ENCODE measurements around the gene ZNF668. TPM values are rescaled to one million over a fixed set of nuclear protein-coding genes. Genes with fewer than 3 reads are reported as not detected.

Gene ZNF668
- total and polyA plus RNA-seq, 2 experiments from 2014 or later: 6.2 to 13.1 TPM

GRCh38 chr16:31085873-31086628 is 12.0 kb upstream of the ZNF668 start (continued):
- TF ChIP-seq, protein P1, sequence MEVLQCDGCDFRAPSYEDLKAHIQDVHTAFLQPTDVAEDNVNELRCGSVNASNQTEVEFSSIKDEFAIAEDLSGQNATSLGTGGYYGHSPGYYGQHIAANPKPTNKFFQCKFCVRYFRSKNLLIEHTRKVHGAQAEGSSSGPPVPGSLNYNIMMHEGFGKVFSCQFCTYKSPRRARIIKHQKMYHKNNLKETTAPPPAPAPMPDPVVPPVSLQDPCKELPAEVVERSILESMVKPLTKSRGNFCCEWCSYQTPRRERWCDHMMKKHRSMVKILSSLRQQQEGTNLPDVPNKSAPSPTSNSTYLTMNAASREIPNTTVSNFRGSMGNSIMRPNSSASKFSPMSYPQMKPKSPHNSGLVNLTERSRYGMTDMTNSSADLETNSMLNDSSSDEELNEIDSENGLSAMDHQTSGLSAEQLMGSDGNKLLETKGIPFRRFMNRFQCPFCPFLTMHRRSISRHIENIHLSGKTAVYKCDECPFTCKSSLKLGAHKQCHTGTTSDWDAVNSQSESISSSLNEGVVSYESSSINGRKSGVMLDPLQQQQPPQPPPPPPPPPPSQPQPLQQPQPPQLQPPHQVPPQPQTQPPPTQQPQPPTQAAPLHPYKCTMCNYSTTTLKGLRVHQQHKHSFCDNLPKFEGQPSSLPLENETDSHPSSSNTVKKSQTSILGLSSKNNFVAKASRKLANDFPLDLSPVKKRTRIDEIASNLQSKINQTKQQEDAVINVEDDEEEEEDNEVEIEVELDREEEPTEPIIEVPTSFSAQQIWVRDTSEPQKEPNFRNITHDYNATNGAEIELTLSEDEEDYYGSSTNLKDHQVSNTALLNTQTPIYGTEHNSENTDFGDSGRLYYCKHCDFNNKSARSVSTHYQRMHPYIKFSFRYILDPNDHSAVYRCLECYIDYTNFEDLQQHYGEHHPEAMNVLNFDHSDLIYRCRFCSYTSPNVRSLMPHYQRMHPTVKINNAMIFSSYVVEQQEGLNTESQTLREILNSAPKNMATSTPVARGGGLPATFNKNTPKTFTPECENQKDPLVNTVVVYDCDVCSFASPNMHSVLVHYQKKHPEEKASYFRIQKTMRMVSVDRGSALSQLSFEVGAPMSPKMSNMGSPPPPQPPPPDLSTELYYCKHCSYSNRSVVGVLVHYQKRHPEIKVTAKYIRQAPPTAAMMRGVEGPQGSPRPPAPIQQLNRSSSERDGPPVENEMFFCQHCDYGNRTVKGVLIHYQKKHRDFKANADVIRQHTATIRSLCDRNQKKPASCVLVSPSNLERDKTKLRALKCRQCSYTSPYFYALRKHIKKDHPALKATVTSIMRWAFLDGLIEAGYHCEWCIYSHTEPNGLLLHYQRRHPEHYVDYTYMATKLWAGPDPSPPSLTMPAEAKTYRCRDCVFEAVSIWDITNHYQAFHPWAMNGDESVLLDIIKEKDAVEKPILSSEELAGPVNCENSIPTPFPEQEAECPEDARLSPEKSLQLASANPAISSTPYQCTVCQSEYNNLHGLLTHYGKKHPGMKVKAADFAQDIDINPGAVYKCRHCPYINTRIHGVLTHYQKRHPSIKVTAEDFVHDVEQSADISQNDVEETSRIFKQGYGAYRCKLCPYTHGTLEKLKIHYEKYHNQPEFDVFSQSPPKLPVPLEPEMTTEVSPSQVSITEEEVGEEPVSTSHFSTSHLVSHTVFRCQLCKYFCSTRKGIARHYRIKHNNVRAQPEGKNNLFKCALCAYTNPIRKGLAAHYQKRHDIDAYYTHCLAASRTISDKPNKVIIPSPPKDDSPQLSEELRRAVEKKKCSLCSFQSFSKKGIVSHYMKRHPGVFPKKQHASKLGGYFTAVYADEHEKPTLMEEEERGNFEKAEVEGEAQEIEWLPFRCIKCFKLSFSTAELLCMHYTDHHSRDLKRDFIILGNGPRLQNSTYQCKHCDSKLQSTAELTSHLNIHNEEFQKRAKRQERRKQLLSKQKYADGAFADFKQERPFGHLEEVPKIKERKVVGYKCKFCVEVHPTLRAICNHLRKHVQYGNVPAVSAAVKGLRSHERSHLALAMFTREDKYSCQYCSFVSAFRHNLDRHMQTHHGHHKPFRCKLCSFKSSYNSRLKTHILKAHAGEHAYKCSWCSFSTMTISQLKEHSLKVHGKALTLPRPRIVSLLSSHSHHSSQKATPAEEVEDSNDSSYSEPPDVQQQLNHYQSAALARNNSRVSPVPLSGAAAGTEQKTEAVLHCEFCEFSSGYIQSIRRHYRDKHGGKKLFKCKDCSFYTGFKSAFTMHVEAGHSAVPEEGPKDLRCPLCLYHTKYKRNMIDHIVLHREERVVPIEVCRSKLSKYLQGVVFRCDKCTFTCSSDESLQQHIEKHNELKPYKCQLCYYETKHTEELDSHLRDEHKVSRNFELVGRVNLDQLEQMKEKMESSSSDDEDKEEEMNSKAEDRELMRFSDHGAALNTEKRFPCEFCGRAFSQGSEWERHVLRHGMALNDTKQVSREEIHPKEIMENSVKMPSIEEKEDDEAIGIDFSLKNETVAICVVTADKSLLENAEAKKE (CRISPR knock-in tag; IDR thresholded peaks at IDR 0.05): no peak
- no peak for TF ChIP-seq CREB1 (CRISPR knock-in tag; IDR thresholded peaks at IDR 0.05; ENCODE audit: low read depth)

- no peaks in the 10 kb centered on the region for H3K9me2 ChIP-seq (ENCODE audit: insufficient read depth)
- H3K4me3 ChIP-seq: no peak overlapping the region
- H3K27ac Mint-ChIP-seq: no peak overlapping the region
- ATAC-seq: no peak
- H3K27me3 ChIP-seq (ENCODE audit: insufficient read depth): no peaks in the 10 kb centered on the region
- no peaks in the 10 kb centered on the region for H3K36me3 ChIP-seq (ENCODE audit: insufficient read depth)
- no peaks in the 10 kb centered on the region for H3F3A ChIP-seq (replicated peaks; ENCODE audit: low read depth)
- no peak for DNase-seq (ENCODE audit: low spot score)
- H3K27me3 Mint-ChIP-seq (ENCODE audit: insufficient read depth, low read depth, poor library complexity): peaks cover 16% of the 10 kb centered on the region
- H2AFZ ChIP-seq: no peak overlapping the region
- H3K4me3 Mint-ChIP-seq: no peak overlapping the region; the same call in 2 of the 3 replicates
- no peaks in the 10 kb centered on the region for H3K4me1 ChIP-seq (ENCODE audit: insufficient read depth)
- peaks cover 22% of the 10 kb centered on the region for H3K36me3 Mint-ChIP-seq (ENCODE audit: low read depth)
- peaks cover 5% of the 10 kb centered on the region; the same call in 1 of the 3 replicates for H3K4me1 Mint-ChIP-seq
- no peak overlapping the region for H3K27ac ChIP-seq (ENCODE audit: low read depth)
- no peaks in the 10 kb centered on the region for H3K9me3 Mint-ChIP-seq
- H4K20me1 ChIP-seq (replicated peaks; ENCODE audit: insufficient read depth): no peaks in the 10 kb centered on the region; the same call in 1 of the 2 replicates
- H3K79me2 ChIP-seq (replicated peaks; ENCODE audit: insufficient read depth): no peaks in the 10 kb centered on the region
- no peak overlapping the region for H3K4me2 ChIP-seq
- no peak for TF ChIP-seq NANOG (IDR thresholded peaks at IDR 0.05; ENCODE audit: borderline replicate concordance)
- no peak for TF ChIP-seq POLR2AphosphoS5 (IDR thresholded peaks at IDR 0.05; ENCODE audit: low read depth)
- no peak for TF ChIP-seq STAT1 (IDR thresholded peaks at IDR 0.05; ENCODE audit: unreplicated experiment)
- TF ChIP-seq JUNB (IDR thresholded peaks at IDR 0.05; ENCODE audit: unreplicated experiment): no peak
- TF ChIP-seq EZH2 (IDR thresholded peaks at IDR 0.05; ENCODE audit: low read depth, unreplicated experiment): no peak
- TF ChIP-seq, protein P2, sequence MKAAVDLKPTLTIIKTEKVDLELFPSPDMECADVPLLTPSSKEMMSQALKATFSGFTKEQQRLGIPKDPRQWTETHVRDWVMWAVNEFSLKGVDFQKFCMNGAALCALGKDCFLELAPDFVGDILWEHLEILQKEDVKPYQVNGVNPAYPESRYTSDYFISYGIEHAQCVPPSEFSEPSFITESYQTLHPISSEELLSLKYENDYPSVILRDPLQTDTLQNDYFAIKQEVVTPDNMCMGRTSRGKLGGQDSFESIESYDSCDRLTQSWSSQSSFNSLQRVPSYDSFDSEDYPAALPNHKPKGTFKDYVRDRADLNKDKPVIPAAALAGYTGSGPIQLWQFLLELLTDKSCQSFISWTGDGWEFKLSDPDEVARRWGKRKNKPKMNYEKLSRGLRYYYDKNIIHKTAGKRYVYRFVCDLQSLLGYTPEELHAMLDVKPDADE (IDR thresholded peaks at IDR 0.05): no peak
- TF ChIP-seq EZH2phosphoT487 (IDR thresholded peaks at IDR 0.05; ENCODE audit: unreplicated experiment): no peak
Observed at GRCh38 chr16:31085411-31085810, 11.4 kb upstream of the ZNF668 start.
